Ishikawa (cell line): ENCODE measurements around the gene CCT3.

ENCODE experiments used
- EGR1 ChIP-seq: IDR thresholded peaks from 2 replicates; pipeline ENCODE4 v1.6.1; 2012
- EP300 ChIP-seq: IDR thresholded peaks from 2 replicates; pipeline ENCODE4 v1.6.1; 2012; ENCODE audit warnings: borderline replicate concordance
- RAD21 ChIP-seq: IDR thresholded peaks from 2 replicates; pipeline ENCODE4 v1.6.1; 2012; ENCODE audit warnings: low read depth
- REST ChIP-seq: IDR thresholded peaks from 2 replicates; pipeline ENCODE4 v1.6.1; 2012; ENCODE audit warnings: low read depth, mild to moderate bottlenecking
- TAF1 ChIP-seq: IDR thresholded peaks from 2 replicates; pipeline ENCODE4 v1.6.1; 2012; ENCODE audit warnings: low read depth, mild to moderate bottlenecking
- TCF12 ChIP-seq: IDR thresholded peaks from 2 replicates; pipeline ENCODE4 v1.6.1; 2012; ENCODE audit warnings: low read depth
- USF1 ChIP-seq: IDR thresholded peaks from 2 replicates; pipeline ENCODE4 v1.6.1; 2012
- YY1 ChIP-seq: IDR thresholded peaks from 2 replicates; pipeline ENCODE4 v1.6.1; 2012; ENCODE audit warnings: low read depth

GRCh38 chr1:156379420-156380165 is 41.5 kb upstream of the CCT3 start:
- no peak for TF ChIP-seq RAD21
- no peak for TF ChIP-seq TCF12
- TF ChIP-seq EGR1 = no peak
- no peak for TF ChIP-seq EP300
- TF ChIP-seq USF1 = no peak
- no peak for TF ChIP-seq TAF1
- TF ChIP-seq YY1 = no peak
- no peak for TF ChIP-seq REST
